Measurements from ENCODE around the gene SMURF2. TPM values are rescaled to one million over a fixed set of nuclear protein-coding genes. Genes with fewer than 3 reads are reported as not detected.

SMURF2 gene
- polyA plus RNA-seq, 1 donor from 2014 or later: 55.2 TPM

- H3K27me3 ChIP-seq (ENCODE audit: insufficient read depth, low read depth, low read length): no peaks in the 10 kb centered on the region
- no peak overlapping the region for H3K4me2 ChIP-seq (ENCODE audit: low read length)
- no peaks in the 10 kb centered on the region for H3F3A ChIP-seq (ENCODE audit: insufficient read depth, low read length, poor library complexity, severe bottlenecking)
- H3K27ac ChIP-seq (ENCODE audit: low read length): no peak overlapping the region
- no peak overlapping the region for H3K4me3 ChIP-seq (ENCODE audit: low read length)
- H3K9me3 ChIP-seq (ENCODE audit: low read length): no peaks in the 10 kb centered on the region
- no peaks in the 10 kb centered on the region for H4K20me1 ChIP-seq (ENCODE audit: insufficient read depth)
- TF ChIP-seq POLR2AphosphoS5 (IDR thresholded peaks at IDR 0.05) (no peak), EP300 (conservative IDR thresholded peaks at IDR 0.05; ENCODE audit: poor library complexity, severe bottlenecking) (no peak), SMC3 (conservative IDR thresholded peaks at IDR 0.05; ENCODE audit: poor library complexity) (no peak), REST (IDR thresholded peaks at IDR 0.05; ENCODE audit: borderline replicate concordance) (no peak), RAD21 (conservative IDR thresholded peaks at IDR 0.05) (no peak), MXI1 (conservative IDR thresholded peaks at IDR 0.05; ENCODE audit: poor library complexity, severe bottlenecking) (no peak), EZH2 (IDR thresholded peaks at IDR 0.05; ENCODE audit: borderline replicate concordance, insufficient read depth, low read length, poor library complexity, severe bottlenecking) (no peak), TAF1 (IDR thresholded peaks at IDR 0.05; ENCODE audit: low read depth) (no peak)
- TF ChIP-seq, protein P1, sequence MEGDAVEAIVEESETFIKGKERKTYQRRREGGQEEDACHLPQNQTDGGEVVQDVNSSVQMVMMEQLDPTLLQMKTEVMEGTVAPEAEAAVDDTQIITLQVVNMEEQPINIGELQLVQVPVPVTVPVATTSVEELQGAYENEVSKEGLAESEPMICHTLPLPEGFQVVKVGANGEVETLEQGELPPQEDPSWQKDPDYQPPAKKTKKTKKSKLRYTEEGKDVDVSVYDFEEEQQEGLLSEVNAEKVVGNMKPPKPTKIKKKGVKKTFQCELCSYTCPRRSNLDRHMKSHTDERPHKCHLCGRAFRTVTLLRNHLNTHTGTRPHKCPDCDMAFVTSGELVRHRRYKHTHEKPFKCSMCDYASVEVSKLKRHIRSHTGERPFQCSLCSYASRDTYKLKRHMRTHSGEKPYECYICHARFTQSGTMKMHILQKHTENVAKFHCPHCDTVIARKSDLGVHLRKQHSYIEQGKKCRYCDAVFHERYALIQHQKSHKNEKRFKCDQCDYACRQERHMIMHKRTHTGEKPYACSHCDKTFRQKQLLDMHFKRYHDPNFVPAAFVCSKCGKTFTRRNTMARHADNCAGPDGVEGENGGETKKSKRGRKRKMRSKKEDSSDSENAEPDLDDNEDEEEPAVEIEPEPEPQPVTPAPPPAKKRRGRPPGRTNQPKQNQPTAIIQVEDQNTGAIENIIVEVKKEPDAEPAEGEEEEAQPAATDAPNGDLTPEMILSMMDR (IDR thresholded peaks at IDR 0.05; ENCODE audit: poor library complexity, severe bottlenecking): no peak
- H3K79me2 ChIP-seq (replicated peaks; ENCODE audit: insufficient read depth, low read length): no peaks in the 10 kb centered on the region
- no peaks in the 10 kb centered on the region for H3K9me2 ChIP-seq (ENCODE audit: insufficient read depth, low read length)
- H3K36me3 ChIP-seq (ENCODE audit: insufficient read depth, low read length): peaks cover 21% of the 10 kb centered on the region
- no peak overlapping the region for H3K9ac ChIP-seq (ENCODE audit: low read length)
- no peak overlapping the region for H2AFZ ChIP-seq (ENCODE audit: low read depth, low read length)
Measured at GRCh38 chr17:64534187-64534586, 127.9 kb downstream of the SMURF2 start.

GRCh38 chr17:64533784-64534183 lies 128.3 kb downstream of the SMURF2 start:
- TF ChIP-seq REST (IDR thresholded peaks at IDR 0.05; ENCODE audit: borderline replicate concordance): no peak
- TF ChIP-seq, protein P1 (IDR thresholded peaks at IDR 0.05; ENCODE audit: poor library complexity, severe bottlenecking): no peak
- TF ChIP-seq EZH2 (IDR thresholded peaks at IDR 0.05; ENCODE audit: borderline replicate concordance, insufficient read depth, low read length, poor library complexity, severe bottlenecking): no peak
- TF ChIP-seq SMC3 (conservative IDR thresholded peaks at IDR 0.05; ENCODE audit: poor library complexity): no peak
- no peak for TF ChIP-seq RAD21 (conservative IDR thresholded peaks at IDR 0.05)
- no peak for TF ChIP-seq POLR2AphosphoS5 (IDR thresholded peaks at IDR 0.05)
- TF ChIP-seq EP300 (conservative IDR thresholded peaks at IDR 0.05; ENCODE audit: poor library complexity, severe bottlenecking): no peak
- no peaks in the 10 kb centered on the region for H4K20me1 ChIP-seq (ENCODE audit: insufficient read depth)
- H3K36me3 ChIP-seq (ENCODE audit: insufficient read depth, low read length): peaks cover 17% of the 10 kb centered on the region

More at GRCh38 chr17:64533784-64534183, 128.3 kb downstream of the SMURF2 start:
- Histone ChIP-seq H2AFZ (ENCODE audit: low read depth, low read length) (no peak overlapping the region), H3K4me2 (ENCODE audit: low read length) (no peak overlapping the region), H3K27ac (ENCODE audit: low read length) (no peak overlapping the region), H3K4me3 (ENCODE audit: low read length) (no peak overlapping the region), H3F3A (ENCODE audit: insufficient read depth, low read length, poor library complexity, severe bottlenecking) (no peaks in the 10 kb centered on the region), H3K79me2 (replicated peaks; ENCODE audit: insufficient read depth, low read length) (no peaks in the 10 kb centered on the region), H3K9ac (ENCODE audit: low read length) (no peak overlapping the region), H3K9me3 (ENCODE audit: low read length) (no peaks in the 10 kb centered on the region), H3K9me2 (ENCODE audit: insufficient read depth, low read length) (no peaks in the 10 kb centered on the region), H3K27me3 (ENCODE audit: insufficient read depth, low read depth, low read length) (no peaks in the 10 kb centered on the region)

All from neural cell (in vitro differentiated cells).